Colonic mucosa (tissue), 4 donors: Measurements from ENCODE around the gene RCAN1. TPM values are rescaled to one million over a fixed set of nuclear protein-coding genes. Genes with fewer than 3 reads are reported as not detected.
A peak's percentile ranks its signal among the peaks of the same experiment; 100 is the strongest.
"Not testable (repeated sequence)": the region's sequence is repeated elsewhere in the genome, so short reads cannot be mapped to it uniquely, and the experiment has no call there.

ENCODE experiments used
- DNase-seq: peaks from one replicate; pipeline ENCODE4 v3.0.0-alpha.2; 2020
- H3K27ac ChIP-seq: fragments of 200-600 bp; one replicate; pipeline ENCODE4 v1.8.0; 2021
- H3K27me3 ChIP-seq: fragments of 200-600 bp; one replicate; pipeline ENCODE4 v1.8.0; 2021
- H3K36me3 ChIP-seq: fragments of 200-600 bp; one replicate; pipeline ENCODE4 v1.8.0; 2021
- H3K4me1 ChIP-seq: fragments of 200-600 bp; one replicate; pipeline ENCODE4 v1.8.0; 2021; ENCODE audit warnings: mild to moderate bottlenecking
- H3K4me3 ChIP-seq: fragments of 200-600 bp; one replicate; pipeline ENCODE4 v1.8.0; 2021
- H3K9ac ChIP-seq, 2 donors: one replicate each; pipeline ENCODE4 v1.7.0; 2013; ENCODE audit warnings: control low read depth in 2 of 2, low read depth in 2 of 2, low read length in 2 of 2
- H3K9me3 ChIP-seq: fragments of 200-600 bp; one replicate; pipeline ENCODE4 v1.8.0; 2021
- intact Hi-C: fragments of 100-400 bp; cut with DNase I; formaldehyde crosslinking; loops from one replicate; pipeline ENCODE4 v1.14.1; 2022
- total RNA-seq, 2 donors: library from RNA; stranded (reverse); fragmentation: NEBNext Ultra II Directional in 1 of 2; extraction: Animal tissue kit (Norgen Biotek cat#: 25700) in 1 of 2; gene quantifications; one replicate each; pipeline ENCODE4 v1.2.1, GENCODE V29; 2021
- TF ChIP-seq, protein P1 (sequence below): fragments of 200-600 bp; IDR thresholded peaks from one replicate; pipeline ENCODE4 v1.8.0; 2022; ENCODE audit warnings: antibody characterized with exemption, mild to moderate bottlenecking
- donor health status: healthy.
- donor health status: DM: no; HTN: no; CAD: no.
- donor health status: DM: no; HTN: no; CAD: no.

The RCAN1 gene
- total RNA-seq, 2 donors from 2014 or later: 38.0 to 68.7 TPM

DNA sequence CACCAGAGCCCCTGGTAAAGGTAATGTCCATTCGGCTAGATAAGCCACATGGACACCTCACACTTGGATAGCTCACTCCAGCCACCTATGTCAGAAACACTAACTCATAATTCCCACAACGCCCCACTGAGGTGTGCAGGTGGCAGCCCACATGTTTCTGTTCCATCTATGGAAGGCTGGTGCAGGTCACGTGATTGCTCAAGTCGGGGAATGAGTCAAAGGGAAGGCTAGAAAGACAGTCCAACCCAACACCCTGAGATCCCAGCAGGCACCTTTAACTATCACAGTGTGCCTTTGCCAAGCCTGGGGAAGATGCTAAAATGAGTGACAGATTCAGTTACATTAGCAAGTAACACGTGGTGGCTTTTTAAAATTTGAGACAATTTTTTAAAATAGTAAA lies 57.7 kb downstream of the RCAN1 start:
- Histone ChIP-seq H3K4me3 (no peak overlapping the region), H3K27me3 (no peaks in the 10 kb centered on the region), H3K27ac (no peak overlapping the region), H3K9me3 (no peaks in the 10 kb centered on the region), H3K36me3 (no peaks in the 10 kb centered on the region), H3K9ac (no peak overlapping the region), H3K4me1 (no peaks in the 10 kb centered on the region)
- intact Hi-C loops: no loop called here
- no peak for DNase-seq
- TF ChIP-seq, protein P1, sequence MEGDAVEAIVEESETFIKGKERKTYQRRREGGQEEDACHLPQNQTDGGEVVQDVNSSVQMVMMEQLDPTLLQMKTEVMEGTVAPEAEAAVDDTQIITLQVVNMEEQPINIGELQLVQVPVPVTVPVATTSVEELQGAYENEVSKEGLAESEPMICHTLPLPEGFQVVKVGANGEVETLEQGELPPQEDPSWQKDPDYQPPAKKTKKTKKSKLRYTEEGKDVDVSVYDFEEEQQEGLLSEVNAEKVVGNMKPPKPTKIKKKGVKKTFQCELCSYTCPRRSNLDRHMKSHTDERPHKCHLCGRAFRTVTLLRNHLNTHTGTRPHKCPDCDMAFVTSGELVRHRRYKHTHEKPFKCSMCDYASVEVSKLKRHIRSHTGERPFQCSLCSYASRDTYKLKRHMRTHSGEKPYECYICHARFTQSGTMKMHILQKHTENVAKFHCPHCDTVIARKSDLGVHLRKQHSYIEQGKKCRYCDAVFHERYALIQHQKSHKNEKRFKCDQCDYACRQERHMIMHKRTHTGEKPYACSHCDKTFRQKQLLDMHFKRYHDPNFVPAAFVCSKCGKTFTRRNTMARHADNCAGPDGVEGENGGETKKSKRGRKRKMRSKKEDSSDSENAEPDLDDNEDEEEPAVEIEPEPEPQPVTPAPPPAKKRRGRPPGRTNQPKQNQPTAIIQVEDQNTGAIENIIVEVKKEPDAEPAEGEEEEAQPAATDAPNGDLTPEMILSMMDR: no peak

DNA sequence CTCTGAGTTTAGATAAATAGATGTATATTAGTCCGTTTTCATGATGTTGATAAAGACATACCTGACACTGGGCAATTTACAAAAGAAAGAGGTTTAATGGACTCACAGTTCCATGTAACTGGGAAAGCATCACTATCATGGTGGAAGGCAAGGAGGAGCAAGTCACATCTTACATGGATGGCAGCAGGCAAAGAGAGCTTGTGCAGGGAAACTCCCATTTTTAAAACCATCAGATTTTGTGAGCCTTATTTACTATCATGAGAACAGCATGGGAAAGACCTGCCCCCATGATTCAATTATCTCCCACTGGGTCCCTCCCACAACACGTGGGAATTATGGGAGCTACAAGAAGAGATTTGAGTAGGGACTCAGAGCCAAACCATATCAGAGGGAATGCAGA lies 60.2 kb downstream of the RCAN1 start:
- not testable (repeated sequence) for H3K27me3 ChIP-seq, H3K4me3 ChIP-seq, H3K4me1 ChIP-seq

DNA sequence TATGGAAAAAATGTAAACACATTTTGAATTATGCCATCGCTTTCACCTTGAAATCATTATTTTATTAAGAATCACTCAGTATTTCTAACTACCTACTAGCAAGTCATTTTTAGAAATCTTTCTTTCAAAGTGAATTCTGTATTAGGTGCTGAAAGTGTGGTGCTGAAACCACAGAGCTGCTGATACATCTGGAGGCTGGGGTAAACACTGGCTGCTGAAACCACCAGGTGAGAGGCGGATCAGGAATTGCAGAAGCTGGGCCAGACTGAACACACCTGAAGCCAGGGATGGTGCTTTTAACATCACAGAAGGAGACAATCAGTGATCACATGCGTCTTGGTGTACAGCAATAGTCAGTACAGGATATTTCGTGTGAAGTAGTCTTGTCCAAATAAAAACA lies 60.7 kb downstream of the RCAN1 start:
- TF ChIP-seq, protein P1: no peak
- Histone ChIP-seq H3K9me3 (no peaks in the 10 kb centered on the region), H3K4me3 (no peak overlapping the region), H3K9ac (no peak overlapping the region), H3K27me3 (no peaks in the 10 kb centered on the region), H3K27ac (peak overlapping the region; percentile 78), H3K36me3 (no peaks in the 10 kb centered on the region), H3K4me1 (no peaks in the 10 kb centered on the region)
- DNase-seq: no peak
- intact Hi-C loops: no loop called here

More for the DNA sequence above, 60.2 kb downstream of the RCAN1 start:
- intact Hi-C loops, H3K36me3 ChIP-seq, H3K9me3 ChIP-seq, H3K9ac ChIP-seq, H3K27ac ChIP-seq, DNase-seq: not testable (repeated sequence)

DNA sequence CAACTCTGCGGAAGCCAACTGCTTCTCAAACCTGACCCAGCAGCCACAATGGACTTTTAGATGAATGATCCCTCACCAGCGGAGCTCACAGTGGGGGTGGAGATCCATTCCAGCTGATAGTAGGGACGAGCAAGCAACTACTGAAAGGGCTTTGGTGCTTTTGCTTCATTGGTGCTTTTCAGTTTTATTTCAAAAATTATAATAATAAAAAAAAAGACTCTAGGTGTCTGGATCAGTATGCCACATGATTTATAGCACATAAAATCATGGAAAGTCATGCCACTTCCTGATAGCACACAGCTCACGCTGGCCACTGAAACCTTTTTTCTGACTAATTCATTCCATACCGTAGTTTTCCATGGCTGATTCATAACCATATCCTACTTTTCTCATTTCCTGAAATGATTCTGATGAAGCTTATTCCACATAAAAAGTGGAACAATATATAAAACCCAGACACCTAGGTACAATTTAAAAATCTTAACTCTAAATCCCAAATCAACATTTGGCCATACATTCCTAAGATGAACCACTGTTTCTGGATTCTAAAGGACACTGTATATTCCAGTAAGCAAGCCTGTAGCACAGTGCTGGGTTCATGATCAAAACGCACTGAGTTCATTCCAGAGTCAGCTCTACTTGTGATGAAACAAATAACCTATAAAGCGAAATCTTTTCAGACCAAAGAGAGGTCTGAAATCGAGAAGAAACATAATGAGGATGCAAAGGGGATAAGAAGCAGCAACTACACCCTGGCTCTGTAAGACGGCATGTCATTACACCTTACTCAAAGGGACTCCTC lies 61.6 kb downstream of the RCAN1 start:
- intact Hi-C loops: no loop called here
- H3K9me3 ChIP-seq: no peaks in the 10 kb centered on the region
- H3K36me3 ChIP-seq: no peaks in the 10 kb centered on the region
- H3K4me1 ChIP-seq: no peaks in the 10 kb centered on the region
- no peaks in the 10 kb centered on the region for H3K27me3 ChIP-seq
- DNase-seq: no peak
- TF ChIP-seq, protein P1: no peak
- H3K4me3 ChIP-seq: no peak overlapping the region
- H3K9ac ChIP-seq: peak overlapping the region in 1 of 2 donors; percentile 64
- peak overlapping the region; percentile 78 for H3K27ac ChIP-seq

DNA sequence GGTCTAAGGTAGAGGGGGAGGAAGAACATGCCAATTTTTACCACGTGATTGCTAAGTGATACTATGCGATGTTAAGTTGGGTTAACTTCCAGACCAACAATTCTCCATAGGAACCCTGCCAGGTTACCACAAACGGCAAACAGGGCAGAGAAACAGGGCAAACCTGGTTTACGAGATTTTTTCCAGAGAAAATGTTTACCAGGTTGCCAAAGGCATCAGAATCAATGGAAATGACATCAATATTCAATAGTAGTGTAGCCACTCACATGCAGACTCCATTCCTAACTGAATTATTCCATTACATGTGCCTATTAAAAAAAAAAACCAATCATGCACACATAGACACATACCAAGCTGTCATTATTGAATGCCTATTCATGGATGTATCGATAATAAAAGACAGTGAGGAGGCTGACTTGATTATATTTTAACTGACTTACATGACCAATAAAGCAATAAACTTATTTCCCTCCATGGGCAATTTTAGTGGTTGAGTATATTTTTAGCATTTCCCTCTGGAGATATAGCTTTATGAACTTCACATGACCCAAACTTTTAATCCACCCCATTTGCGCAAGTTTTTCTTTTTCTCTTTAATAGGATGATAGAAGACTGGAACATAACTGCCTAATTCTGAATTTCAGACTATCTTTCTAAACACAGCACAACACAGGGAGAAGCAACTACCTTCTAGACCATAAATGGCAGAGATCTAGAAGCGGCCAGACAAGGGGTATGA lies 62.4 kb downstream of the RCAN1 start:
- intact Hi-C loops: no loop called here
- no peaks in the 10 kb centered on the region for H3K27me3 ChIP-seq
- no peaks in the 10 kb centered on the region for H3K36me3 ChIP-seq
- H3K9me3 ChIP-seq: no peaks in the 10 kb centered on the region
- H3K27ac ChIP-seq: peak overlapping the region; percentile 78
- TF ChIP-seq, protein P1: no peak
- peak; percentile 57 for DNase-seq
- H3K4me1 ChIP-seq: no peaks in the 10 kb centered on the region
- H3K4me3 ChIP-seq: no peak overlapping the region
- peak overlapping the region in 1 of 2 donors; percentile 64 for H3K9ac ChIP-seq
